Measurements from ENCODE around the gene TMEM100.
A peak's percentile ranks its signal among the peaks of the same experiment; 100 is the strongest.

Gene TMEM100

GRCh38 chr17:55722742-55723487, at the start of gene TMEM100:
Gene TMEM100, minus strand, starts transcription at chr17:55722864. Its CDS starts 1,794 bp downstream, at chr17:55721070.
- DNase-seq (ENCODE audit: insufficient read length, low spot score) (no peak), FAIRE-seq (no peak)

GRCh38 chr17:55772086-55772485, 49.4 kb upstream of the TMEM100 start:
- no peak for FAIRE-seq

GRCh38 chr17:55770196-55770870, 47.7 kb upstream of the TMEM100 start:
- peak; percentile 16 for DNase-seq (ENCODE audit: insufficient read length, low spot score)
- FAIRE-seq, result no peak

More at GRCh38 chr17:55772086-55772485, 49.4 kb upstream of the TMEM100 start:
- DNase-seq (ENCODE audit: insufficient read length, low spot score), result no peak

- DNase-seq (ENCODE audit: insufficient read length, low spot score), result no peak
- no peak for FAIRE-seq
Measured at GRCh38 chr17:55769625-55770000, 46.9 kb upstream of the TMEM100 start.

- no peak for DNase-seq (ENCODE audit: insufficient read length, low spot score)
- FAIRE-seq, result no peak
Measured at GRCh38 chr17:55768936-55769624, 46.4 kb upstream of the TMEM100 start.

- FAIRE-seq, result no peak
- no peak for DNase-seq (ENCODE audit: insufficient read length, low spot score)
Measured at GRCh38 chr17:55765472-55765871, 42.8 kb upstream of the TMEM100 start.

- FAIRE-seq (no peak), DNase-seq (ENCODE audit: insufficient read length, low spot score) (no peak)
Measured at GRCh38 chr17:55764610-55765009, 41.9 kb upstream of the TMEM100 start.

- no peak for DNase-seq (ENCODE audit: insufficient read length, low spot score)
- FAIRE-seq, result no peak
Measured at GRCh38 chr17:55763856-55764255, 41.2 kb upstream of the TMEM100 start.

GRCh38 chr17:55762086-55762858, 39.6 kb upstream of the TMEM100 start:
- no peak for DNase-seq (ENCODE audit: insufficient read length, low spot score)
- FAIRE-seq, result no peak

GRCh38 chr17:55760643-55761355, 38.1 kb upstream of the TMEM100 start:
- FAIRE-seq (no peak), DNase-seq (ENCODE audit: insufficient read length, low spot score) (no peak)

- DNase-seq (ENCODE audit: insufficient read length, low spot score) (no peak), FAIRE-seq (no peak)
Measured at GRCh38 chr17:55758171-55758570, 35.5 kb upstream of the TMEM100 start.

GRCh38 chr17:55757659-55758058, 35.0 kb upstream of the TMEM100 start:
- no peak for FAIRE-seq
- no peak for DNase-seq (ENCODE audit: insufficient read length, low spot score)

GRCh38 chr17:55756689-55757088, 34.0 kb upstream of the TMEM100 start:
- FAIRE-seq (no peak), DNase-seq (ENCODE audit: insufficient read length, low spot score) (no peak)

GRCh38 chr17:55751720-55752250, 29.1 kb upstream of the TMEM100 start:
- FAIRE-seq, result no peak
- no peak for DNase-seq (ENCODE audit: insufficient read length, low spot score)

GRCh38 chr17:55750750-55751657, 28.3 kb upstream of the TMEM100 start, which contains the start of gene PCTP:
Gene PCTP, plus strand, starts transcription at chr17:55751051. Its CDS starts 53 bp downstream, at chr17:55751104.
- peak; percentile 91 for FAIRE-seq
- peak; percentile 71 for DNase-seq (ENCODE audit: insufficient read length, low spot score)

GRCh38 chr17:55749985-55750384, 27.3 kb upstream of the TMEM100 start:
- FAIRE-seq (no peak), DNase-seq (ENCODE audit: insufficient read length, low spot score) (no peak)

- FAIRE-seq (no peak), DNase-seq (ENCODE audit: insufficient read length, low spot score) (no peak)
Measured at GRCh38 chr17:55748841-55749240, 26.2 kb upstream of the TMEM100 start.

GRCh38 chr17:55747209-55747608, 24.5 kb upstream of the TMEM100 start:
- FAIRE-seq, result no peak
- DNase-seq (ENCODE audit: insufficient read length, low spot score), result no peak

- no peak for FAIRE-seq
- no peak for DNase-seq (ENCODE audit: insufficient read length, low spot score)
Measured at GRCh38 chr17:55746466-55746865, 23.8 kb upstream of the TMEM100 start.

All from GM19239 (cell line).